Thoracic aorta (tissue), 2 donors: ENCODE data around the gene SLC25A42. TPM values are rescaled to one million over a fixed set of nuclear protein-coding genes. Genes with fewer than 3 reads are reported as not detected.

Source experiments
- ATAC-seq: fragments of 150-250 bp; one replicate; pipeline ENCODE4 v1.8.0; 2017; ENCODE audit warnings: low read depth; ENCODE audit not compliant: insufficient number of reproducible peaks, low FRiP score
- DNase-seq: peaks from one replicate; pipeline ENCODE4 v3.0.0-alpha.2; 2020; ENCODE audit warnings: low spot score
- H3K27ac ChIP-seq, 2 donors: fragments of 200-600 bp; sonication (generic); 1 replicate in 1 of 2; 2 replicates in 1 of 2; pipeline ENCODE4 v1.5.1; 2016; ENCODE audit warnings: mild to moderate bottlenecking in 2 of 2, moderate library complexity in 2 of 2
- H3K27me3 ChIP-seq: fragments of 200-600 bp; sonication (generic); replicated peaks from 2 replicates; pipeline ENCODE4 v1.6.0; 2016; ENCODE audit warnings: mild to moderate bottlenecking; ENCODE audit not compliant: insufficient read depth
- H3K36me3 ChIP-seq: fragments of 200-600 bp; sonication (generic); one replicate; pipeline ENCODE4 v1.5.1; 2016
- H3K4me1 ChIP-seq, 2 donors: fragments of 200-600 bp; sonication (generic); 1 replicate in 1 of 2; 2 replicates in 1 of 2; pipeline versions ENCODE4 v1.5.1 to v1.6.0; 2016; ENCODE audit warnings: low read depth in 2 of 2, mild to moderate bottlenecking in 1 of 2; ENCODE audit not compliant: control insufficient read depth in 1 of 2
- H3K4me3 ChIP-seq: fragments of 200-600 bp; sonication (generic); 2 replicates; pipeline ENCODE4 v1.5.1; 2016; ENCODE audit warnings: mild to moderate bottlenecking
- H3K9me3 ChIP-seq: fragments of 200-600 bp; sonication (generic); 2 replicates; pipeline ENCODE4 v1.5.1; 2016
- CTCF ChIP-seq: fragments of 200-600 bp; sonication (generic); IDR thresholded peaks from one replicate; pipeline ENCODE4 v1.5.1; 2019; ENCODE audit warnings: antibody characterized with exemption
- total RNA-seq, 2 donors: library from RNA; depleted of rRNA; stranded (reverse); fragments of >200 nt; gene quantifications; one replicate each; pipeline versions ENCODE4 v1.1.0 to v1.2.3, GENCODE V29; 2016

The SLC25A42 gene
- total RNA-seq, 2 donors from 2014 or later = 8.3 to 14.4 TPM

GRCh38 chr19:19059018-19059836 is 4.6 kb upstream of the SLC25A42 start:
- Histone ChIP-seq H3K27ac (no peak overlapping the region), H3K4me3 (no peak overlapping the region), H3K27me3 (no peaks in the 10 kb centered on the region), H3K9me3 (no peaks in the 10 kb centered on the region), H3K4me1 (peaks cover 0 to under 1% of the 10 kb centered on the region in 2 donors), H3K36me3 (no peaks in the 10 kb centered on the region)
- no peak for DNase-seq
- ATAC-seq = no peak
- no peak for TF ChIP-seq CTCF

GRCh38 chr19:19059837-19060611 is 3.8 kb upstream of the SLC25A42 start:
- Histone ChIP-seq H3K36me3 (no peaks in the 10 kb centered on the region), H3K4me1 (peaks cover 5 to 9% of the 10 kb centered on the region in 2 donors), H3K9me3 (no peaks in the 10 kb centered on the region), H3K4me3 (no peak overlapping the region), H3K27me3 (no peaks in the 10 kb centered on the region), H3K27ac (no peak overlapping the region)
- TF ChIP-seq CTCF = no peak
- DNase-seq = no peak
- ATAC-seq = no peak

- H3K9me3 ChIP-seq = no peaks in the 10 kb centered on the region
- H3K27ac ChIP-seq = no peak overlapping the region
- H3K4me1 ChIP-seq = peaks cover 8 to 14% of the 10 kb centered on the region in 2 donors
- no peaks in the 10 kb centered on the region for H3K27me3 ChIP-seq
- H3K36me3 ChIP-seq = no peaks in the 10 kb centered on the region
- H3K4me3 ChIP-seq = no peak overlapping the region
- DNase-seq (no peak), ATAC-seq (no peak)
- no peak for TF ChIP-seq CTCF
These were observed 2.3 kb upstream of the SLC25A42 start for GRCh38 chr19:19061506-19061905.

GRCh38 chr19:19062454-19063182 is 1.2 kb upstream of the SLC25A42 start:
- no peaks in the 10 kb centered on the region for H3K27me3 ChIP-seq
- no peak for ATAC-seq
- peaks cover 8 to 14% of the 10 kb centered on the region in 2 donors for H3K4me1 ChIP-seq
- no peak for DNase-seq
- H3K36me3 ChIP-seq = no peaks in the 10 kb centered on the region
- TF ChIP-seq CTCF = no peak
- H3K9me3 ChIP-seq = no peaks in the 10 kb centered on the region
- H3K4me3 ChIP-seq = peak overlapping the region; percentile 77
- H3K27ac ChIP-seq = peak overlapping the region; percentile 31 to 61
